ENCODE measurements around the gene PDGFB. TPM values are rescaled to one million over a fixed set of nuclear protein-coding genes. Genes with fewer than 3 reads are reported as not detected.

Gene PDGFB
- total and polyA plus RNA-seq, 5 donors from 2014 or later, result 0.63 to 6.3 (median 4.3) TPM

GRCh38 chr22:39266398-39267030, 21.7 kb upstream of the PDGFB start:
- Histone ChIP-seq H3K4me3 (ENCODE audit: low read depth, low read length) (no peak overlapping the region), H3K9me3 (ENCODE audit: control insufficient read depth in 2 of 2, low read length in 2 of 2) (peaks cover 0 to 6% of the 10 kb centered on the region in 2 experiments), H3K27me3 (ENCODE audit: control insufficient read depth, insufficient read depth, low read length) (no peaks in the 10 kb centered on the region), H3K27ac (ENCODE audit: insufficient read depth, low read length, poor library complexity, severe bottlenecking) (no peak overlapping the region), H3K4me1 (ENCODE audit: control insufficient read depth, insufficient read depth, low read length, poor library complexity, severe bottlenecking) (no peaks in the 10 kb centered on the region), H3K36me3 (ENCODE audit: control insufficient read depth, insufficient read depth, low read length) (no peaks in the 10 kb centered on the region)
- Mint-ChIP-seq H3K27me3 (peaks cover 4% of the 10 kb centered on the region), H3K36me3 (no peaks in the 10 kb centered on the region), H3K27ac (peak overlapping the region in 2 of 3 donors; percentile 52 to 71), H3K4me1 (peaks cover 0 to 7% (median 0%) of the 10 kb centered on the region in 4 donors), H3K9me3 (peaks cover 0 to 2% (median 0%) of the 10 kb centered on the region in 7 donors), H3K4me3 (no peak overlapping the region)
- peak in 1 of 3 donors; percentile 19 for DNase-seq
- ATAC-seq (ENCODE audit: low read depth in 2 of 2), result peak; percentile 24 to 38

DNA sequence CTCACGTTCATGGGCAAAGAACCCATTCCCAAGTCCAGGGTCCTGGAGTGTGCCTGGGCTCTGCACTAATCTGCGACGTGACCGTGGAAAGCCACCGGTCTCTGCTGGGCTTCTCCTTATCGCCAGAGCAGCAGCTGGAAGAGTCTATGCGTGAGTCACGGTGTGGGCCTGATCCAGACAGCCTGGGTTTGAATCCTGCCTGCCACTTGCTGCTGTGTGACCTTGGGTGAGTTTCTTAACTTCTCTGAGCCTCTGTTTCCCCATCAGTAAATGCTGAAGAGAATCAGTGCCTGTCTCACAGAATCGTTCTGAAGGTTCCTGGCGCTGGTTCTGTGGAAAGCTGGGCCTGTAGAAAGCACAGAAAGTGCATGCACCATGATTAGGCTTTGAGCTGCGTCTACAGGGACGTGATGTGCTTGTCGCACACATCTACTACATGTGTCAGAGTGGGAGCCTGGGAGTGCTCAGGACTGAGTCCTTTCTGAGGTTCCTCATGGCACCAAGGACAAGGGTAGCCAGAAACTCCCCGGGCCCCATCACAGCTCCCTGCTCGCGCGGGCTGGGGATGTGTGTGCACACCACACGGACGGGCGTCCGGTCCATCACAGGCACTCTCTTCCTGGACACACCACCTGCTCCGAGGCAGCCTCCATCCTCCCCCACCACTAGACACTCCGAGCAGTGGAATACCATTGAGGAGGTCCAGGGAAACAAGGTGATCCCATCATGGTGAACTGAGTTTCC, 20.5 kb upstream of the PDGFB start:
- ATAC-seq (ENCODE audit: low read depth in 2 of 2) (no peak), DNase-seq (no peak)
- Histone ChIP-seq H3K36me3 (ENCODE audit: control insufficient read depth, insufficient read depth, low read length) (no peaks in the 10 kb centered on the region), H3K4me1 (ENCODE audit: control insufficient read depth, insufficient read depth, low read length, poor library complexity, severe bottlenecking) (no peaks in the 10 kb centered on the region), H3K9me3 (ENCODE audit: control insufficient read depth in 2 of 2, low read length in 2 of 2) (peaks cover 0 to 6% of the 10 kb centered on the region in 2 experiments), H3K27me3 (ENCODE audit: control insufficient read depth, insufficient read depth, low read length) (no peaks in the 10 kb centered on the region), H3K27ac (ENCODE audit: insufficient read depth, low read length, poor library complexity, severe bottlenecking) (no peak overlapping the region), H3K4me3 (ENCODE audit: low read depth, low read length) (no peak overlapping the region)
- H3K36me3 Mint-ChIP-seq, result peaks cover 6% of the 10 kb centered on the region
- peaks cover 0 to 7% (median 0%) of the 10 kb centered on the region in 4 donors for H3K4me1 Mint-ChIP-seq
- H3K4me3 Mint-ChIP-seq, result no peak overlapping the region
- H3K27me3 Mint-ChIP-seq, result peaks cover 4% of the 10 kb centered on the region
- H3K9me3 Mint-ChIP-seq, result peaks cover 0 to 7% (median 0%) of the 10 kb centered on the region in 7 donors
- no peak overlapping the region for H3K27ac Mint-ChIP-seq

GRCh38 chr22:39264349-39265038, 19.7 kb upstream of the PDGFB start:
- Mint-ChIP-seq H3K9me3 (peaks cover 0 to 7% (median 0%) of the 10 kb centered on the region in 7 donors), H3K4me3 (no peak overlapping the region), H3K36me3 (peaks cover 6% of the 10 kb centered on the region), H3K27ac (no peak overlapping the region), H3K27me3 (peaks cover 9% of the 10 kb centered on the region), H3K4me1 (peaks cover 0 to 7% (median 0%) of the 10 kb centered on the region in 4 donors)
- no peaks in the 10 kb centered on the region for H3K36me3 ChIP-seq (ENCODE audit: control insufficient read depth, insufficient read depth, low read length)
- H3K27me3 ChIP-seq (ENCODE audit: control insufficient read depth, insufficient read depth, low read length), result no peaks in the 10 kb centered on the region
- H3K9me3 ChIP-seq (ENCODE audit: control insufficient read depth in 2 of 2, low read length in 2 of 2), result peaks cover 0 to 6% of the 10 kb centered on the region in 2 experiments
- no peak overlapping the region for H3K4me3 ChIP-seq (ENCODE audit: low read depth, low read length)
- no peaks in the 10 kb centered on the region for H3K4me1 ChIP-seq (ENCODE audit: control insufficient read depth, insufficient read depth, low read length, poor library complexity, severe bottlenecking)
- ATAC-seq (ENCODE audit: low read depth in 2 of 2) (peak in 1 of 2 donors; percentile 41), DNase-seq (no peak)
- H3K27ac ChIP-seq (ENCODE audit: insufficient read depth, low read length, poor library complexity, severe bottlenecking), result no peak overlapping the region

- Mint-ChIP-seq H3K9me3 (peaks cover 0 to 7% (median 0%) of the 10 kb centered on the region in 7 donors), H3K27me3 (peaks cover 9% of the 10 kb centered on the region), H3K27ac (no peak overlapping the region), H3K4me1 (peaks cover 0 to 7% (median 0%) of the 10 kb centered on the region in 4 donors), H3K36me3 (peaks cover 6% of the 10 kb centered on the region), H3K4me3 (no peak overlapping the region)
- Histone ChIP-seq H3K27ac (ENCODE audit: insufficient read depth, low read length, poor library complexity, severe bottlenecking) (no peak overlapping the region), H3K4me1 (ENCODE audit: control insufficient read depth, insufficient read depth, low read length, poor library complexity, severe bottlenecking) (no peaks in the 10 kb centered on the region), H3K4me3 (ENCODE audit: low read depth, low read length) (no peak overlapping the region), H3K9me3 (ENCODE audit: control insufficient read depth in 2 of 2, low read length in 2 of 2) (peaks cover 0 to 6% of the 10 kb centered on the region in 2 experiments), H3K36me3 (ENCODE audit: control insufficient read depth, insufficient read depth, low read length) (no peaks in the 10 kb centered on the region), H3K27me3 (ENCODE audit: control insufficient read depth, insufficient read depth, low read length) (no peaks in the 10 kb centered on the region)
- ATAC-seq (ENCODE audit: low read depth in 2 of 2), result no peak
- no peak for DNase-seq
Observed at GRCh38 chr22:39263626-39264348, 19.0 kb upstream of the PDGFB start.

DNA sequence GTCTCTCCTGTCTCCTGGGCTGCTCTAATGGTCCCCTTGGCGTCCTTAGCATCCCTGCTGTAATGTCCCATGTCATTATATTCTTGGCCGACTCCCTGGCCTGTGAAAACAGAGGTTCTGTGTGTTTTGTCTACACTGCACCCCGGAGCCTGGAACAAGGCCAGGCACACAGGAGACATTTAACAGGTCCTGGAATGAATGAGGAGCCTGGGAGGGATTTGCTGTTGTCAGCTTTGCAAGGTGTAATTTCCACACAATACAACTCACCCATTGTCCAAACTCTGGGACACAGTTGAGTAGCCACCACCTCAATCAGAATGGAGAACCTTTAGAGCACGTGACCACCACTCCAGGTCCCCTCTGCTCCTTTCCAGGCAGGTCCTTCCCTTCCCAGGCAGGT, 14.9 kb upstream of the PDGFB start:
- no peaks in the 10 kb centered on the region for H3K27me3 ChIP-seq (ENCODE audit: control insufficient read depth, insufficient read depth, low read length)
- no peak overlapping the region for H3K4me3 Mint-ChIP-seq
- H3K36me3 Mint-ChIP-seq, result peaks cover 6% of the 10 kb centered on the region

GRCh38 chr22:39257901-39258475, 13.2 kb upstream of the PDGFB start:
- Histone ChIP-seq H3K9me3 (ENCODE audit: control insufficient read depth in 2 of 2, low read length in 2 of 2) (peaks cover 0 to 6% of the 10 kb centered on the region in 2 experiments), H3K27ac (ENCODE audit: insufficient read depth, low read length, poor library complexity, severe bottlenecking) (no peak overlapping the region), H3K36me3 (ENCODE audit: control insufficient read depth, insufficient read depth, low read length) (no peaks in the 10 kb centered on the region), H3K4me1 (ENCODE audit: control insufficient read depth, insufficient read depth, low read length, poor library complexity, severe bottlenecking) (peaks cover 24% of the 10 kb centered on the region), H3K27me3 (ENCODE audit: control insufficient read depth, insufficient read depth, low read length) (no peaks in the 10 kb centered on the region), H3K4me3 (ENCODE audit: low read depth, low read length) (no peak overlapping the region)
- Mint-ChIP-seq H3K27me3 (peaks cover 5% of the 10 kb centered on the region), H3K36me3 (peaks cover 6% of the 10 kb centered on the region), H3K9me3 (peaks cover 0 to 7% (median 0%) of the 10 kb centered on the region in 7 donors), H3K27ac (no peak overlapping the region), H3K4me1 (peaks cover 0 to 15% (median 2%) of the 10 kb centered on the region in 4 donors), H3K4me3 (no peak overlapping the region)
- DNase-seq (no peak), ATAC-seq (ENCODE audit: low read depth in 2 of 2) (no peak)

More for the DNA sequence above, 14.9 kb upstream of the PDGFB start:
- Histone ChIP-seq H3K4me1 (ENCODE audit: control insufficient read depth, insufficient read depth, low read length, poor library complexity, severe bottlenecking) (peaks cover 7% of the 10 kb centered on the region), H3K36me3 (ENCODE audit: control insufficient read depth, insufficient read depth, low read length) (no peaks in the 10 kb centered on the region), H3K4me3 (ENCODE audit: low read depth, low read length) (no peak overlapping the region), H3K9me3 (ENCODE audit: control insufficient read depth in 2 of 2, low read length in 2 of 2) (peaks cover 0 to 6% of the 10 kb centered on the region in 2 experiments), H3K27ac (ENCODE audit: insufficient read depth, low read length, poor library complexity, severe bottlenecking) (no peak overlapping the region)
- Mint-ChIP-seq H3K4me1 (peaks cover 0 to 11% (median 1%) of the 10 kb centered on the region in 4 donors), H3K27ac (no peak overlapping the region), H3K9me3 (peaks cover 0 to 7% (median 0%) of the 10 kb centered on the region in 7 donors), H3K27me3 (peaks cover 5% of the 10 kb centered on the region)
- ATAC-seq (ENCODE audit: low read depth in 2 of 2) (no peak), DNase-seq (no peak)

- no peak for ATAC-seq (ENCODE audit: low read depth in 2 of 2)
- Histone ChIP-seq H3K4me3 (ENCODE audit: low read depth, low read length) (no peak overlapping the region), H3K36me3 (ENCODE audit: control insufficient read depth, insufficient read depth, low read length) (no peaks in the 10 kb centered on the region), H3K27me3 (ENCODE audit: control insufficient read depth, insufficient read depth, low read length) (no peaks in the 10 kb centered on the region), H3K4me1 (ENCODE audit: control insufficient read depth, insufficient read depth, low read length, poor library complexity, severe bottlenecking) (peaks cover 26% of the 10 kb centered on the region), H3K9me3 (ENCODE audit: control insufficient read depth in 2 of 2, low read length in 2 of 2) (peaks cover 0 to 5% of the 10 kb centered on the region in 2 experiments), H3K27ac (ENCODE audit: insufficient read depth, low read length, poor library complexity, severe bottlenecking) (no peak overlapping the region)
- no peak for DNase-seq
- Mint-ChIP-seq H3K27ac (no peak overlapping the region), H3K36me3 (peaks cover 6% of the 10 kb centered on the region), H3K27me3 (peaks cover 10% of the 10 kb centered on the region), H3K4me3 (no peak overlapping the region), H3K9me3 (peaks cover 0 to 7% (median 0%) of the 10 kb centered on the region in 7 donors), H3K4me1 (peaks cover 0 to 22% (median 2%) of the 10 kb centered on the region in 4 donors)
Observed at GRCh38 chr22:39256979-39257378, 12.2 kb upstream of the PDGFB start.

Data from CD4-positive, CD25-positive, alpha-beta regulatory T cell (primary cell).